ENCODE results near the gene PLCB3. TPM values are rescaled to one million over a fixed set of nuclear protein-coding genes. Genes with fewer than 3 reads are reported as not detected.

PLCB3 gene
- total RNA-seq, 2 donors from 2014 or later, result 13.6 to 14.4 TPM

DNA sequence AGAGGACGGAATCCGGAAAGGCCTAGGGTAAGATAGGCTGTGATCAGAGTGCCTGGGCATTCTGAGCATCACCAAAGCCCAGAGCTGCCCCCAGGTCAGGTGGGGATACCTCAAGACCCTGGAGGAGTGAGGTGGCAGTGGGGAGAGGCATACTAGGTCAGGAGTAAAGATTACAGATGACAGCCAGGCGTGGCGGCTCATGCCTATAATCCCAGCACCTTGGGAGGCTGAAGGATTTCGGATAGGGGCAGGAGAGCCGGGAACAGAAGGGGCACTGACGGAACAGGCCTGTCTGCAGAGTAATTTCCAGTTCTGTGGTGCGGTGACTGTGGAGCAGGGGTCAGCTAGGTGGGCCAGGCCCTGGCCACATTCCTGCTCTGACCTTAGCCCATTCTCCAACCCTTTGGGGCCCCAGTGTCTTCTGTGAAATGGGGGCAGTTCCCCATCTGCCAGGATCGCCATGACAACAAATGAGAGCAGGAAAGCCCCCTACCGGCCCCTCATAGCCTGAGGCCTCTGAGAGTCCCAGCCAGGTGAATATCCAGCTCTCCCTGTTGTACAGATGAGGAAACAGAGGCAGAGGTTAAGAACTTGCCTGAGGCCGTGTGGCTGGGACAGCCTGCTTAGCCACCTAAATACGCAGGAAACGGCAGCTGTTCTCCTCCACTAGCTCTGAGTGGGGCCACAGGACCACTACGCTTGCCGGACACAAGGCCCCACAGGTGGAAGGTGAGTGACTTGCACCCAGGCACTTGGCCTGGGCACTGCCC is 23.9 kb downstream of the PLCB3 start:
- ATAC-seq, result no peak
- DNase-seq, result no peak
- intact Hi-C loops (cut with DNase I), result no loop called here

DNA sequence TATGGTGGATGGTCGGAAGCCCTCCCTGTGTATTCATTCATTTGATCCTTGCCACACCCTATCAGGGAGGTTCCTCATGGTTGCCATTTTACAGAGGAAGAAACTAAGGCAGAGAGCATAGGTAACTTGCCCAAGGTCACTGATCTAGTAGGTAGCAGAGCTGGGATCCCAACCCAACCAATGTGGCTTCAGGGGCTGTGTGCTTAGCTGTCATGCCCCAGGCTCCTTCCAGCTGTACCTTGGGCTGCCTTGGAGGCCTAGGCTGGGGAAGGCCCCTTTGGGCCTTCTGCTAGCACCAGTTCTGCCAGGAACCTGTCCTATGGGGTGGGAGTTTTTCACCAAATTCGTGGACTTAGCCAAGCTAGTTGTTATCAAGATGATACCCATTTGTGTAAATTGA is 24.5 kb downstream of the PLCB3 start:
- no peak for DNase-seq
- intact Hi-C loops (cut with DNase I), result no loop called here

DNA sequence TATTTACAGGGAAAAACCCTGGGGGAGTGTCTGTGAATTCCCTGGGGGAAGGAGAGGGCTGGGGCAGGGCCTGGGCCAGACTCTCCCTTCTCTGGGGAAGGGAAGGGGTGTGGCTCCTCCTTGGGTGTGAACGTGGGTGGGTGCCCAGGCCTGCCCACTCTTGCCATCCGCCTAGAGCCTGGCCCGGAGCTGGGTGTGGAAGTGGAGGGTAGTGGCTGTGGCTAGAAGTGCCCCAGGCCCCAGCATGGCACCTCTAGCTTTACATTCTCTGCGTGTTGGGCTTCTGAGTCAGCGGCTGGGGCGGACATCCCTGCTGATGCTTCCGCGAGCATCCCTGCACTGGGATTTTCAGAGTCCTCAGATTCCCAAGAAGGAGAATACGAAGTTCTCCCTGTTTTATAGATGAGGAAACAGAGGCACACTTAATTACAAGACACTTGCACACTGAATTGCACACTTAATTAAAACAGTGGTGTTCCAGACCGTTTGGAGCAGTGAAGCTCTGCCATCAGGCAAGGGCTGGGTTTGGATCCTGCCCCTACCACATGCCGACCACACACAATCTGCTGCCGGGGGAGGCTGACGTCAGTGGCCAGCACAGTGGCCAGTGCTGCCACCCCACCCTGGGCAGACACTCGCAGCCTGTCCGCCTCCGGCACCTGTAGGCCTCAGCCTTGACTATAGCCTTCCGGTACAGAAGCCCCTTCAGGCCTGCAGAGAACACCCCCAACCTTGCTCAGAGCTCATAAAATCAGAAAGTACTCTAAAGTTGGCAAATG is 25.5 kb downstream of the PLCB3 start:
- intact Hi-C loops (cut with DNase I), result no loop called here
- ATAC-seq (peak in 1 of 2 donors; percentile 23), DNase-seq (no peak)

More for the DNA sequence above, 24.5 kb downstream of the PLCB3 start:
- no peak for ATAC-seq

DNA sequence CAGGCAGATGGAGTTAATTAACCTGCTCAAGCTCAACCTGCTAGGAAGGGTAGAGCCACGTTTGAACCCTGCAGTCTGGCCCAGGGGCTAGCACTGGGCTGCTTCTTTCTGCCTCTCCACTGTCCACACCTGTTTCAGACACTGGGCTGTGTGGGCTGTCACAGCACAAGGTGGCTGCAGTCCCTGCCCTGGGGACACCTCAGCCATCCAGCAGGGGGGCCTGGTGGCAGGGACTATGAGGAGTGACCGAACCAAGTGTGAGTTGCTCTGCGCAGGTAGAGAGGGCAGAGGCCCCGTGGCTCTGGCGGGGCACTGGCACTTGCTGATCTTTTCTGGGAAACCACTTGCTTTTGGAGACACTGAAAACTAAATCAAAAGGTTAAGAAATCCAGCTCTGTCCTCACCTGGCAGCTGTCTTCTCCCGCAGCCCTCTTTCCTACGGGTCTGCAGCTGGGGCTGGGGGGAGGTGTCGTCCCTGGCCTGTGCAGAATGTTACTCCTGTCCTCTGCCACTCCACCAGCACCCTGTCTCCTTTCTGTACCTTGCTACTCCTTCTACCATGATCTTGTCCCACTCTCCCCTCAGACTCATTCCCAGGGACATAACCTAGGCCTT is 27.4 kb downstream of the PLCB3 start:
- intact Hi-C loops (cut with DNase I), result no loop called here
- ATAC-seq (no peak), DNase-seq (no peak)

DNA sequence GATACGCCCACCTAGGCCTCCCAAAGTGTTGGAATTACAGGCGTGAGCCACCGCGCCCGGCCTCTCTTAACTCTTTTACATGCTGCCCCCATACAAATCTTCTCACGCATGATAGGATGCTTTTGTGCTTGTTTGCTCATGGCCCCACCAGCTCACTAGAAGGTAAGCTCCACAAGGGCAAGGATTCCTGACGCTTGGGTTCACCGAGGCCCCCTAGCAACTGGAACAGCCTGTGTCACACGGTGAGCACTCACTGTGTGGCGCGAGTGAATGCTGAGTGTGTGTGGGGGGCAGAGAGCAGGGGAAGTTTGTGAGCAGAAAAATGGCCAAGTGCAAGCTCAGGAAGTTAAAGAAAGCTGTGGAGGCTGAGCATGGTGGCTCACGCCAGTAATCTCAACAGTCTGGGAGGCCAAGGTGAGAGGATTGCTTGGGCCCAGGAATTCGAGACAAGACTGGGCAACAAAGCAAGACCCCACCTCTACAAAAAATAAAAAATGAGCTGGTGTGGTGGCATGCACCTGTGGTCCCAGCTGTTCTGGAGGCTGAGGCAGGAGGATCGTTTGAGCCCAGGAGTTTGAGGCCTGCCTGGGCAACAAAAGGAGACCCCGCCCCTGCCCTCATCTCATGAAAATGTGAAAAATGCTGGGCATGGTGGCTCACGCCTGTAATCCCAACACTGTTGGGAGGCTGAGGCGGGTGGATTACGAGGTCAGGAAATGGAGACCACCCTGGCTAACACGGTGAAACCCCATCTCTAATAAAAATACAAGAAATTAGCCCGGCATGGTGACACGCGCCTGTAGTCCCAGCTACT is 30.8 kb downstream of the PLCB3 start:
- intact Hi-C loops (cut with DNase I), result no loop called here
- DNase-seq, result no peak
- no peak for ATAC-seq

DNA sequence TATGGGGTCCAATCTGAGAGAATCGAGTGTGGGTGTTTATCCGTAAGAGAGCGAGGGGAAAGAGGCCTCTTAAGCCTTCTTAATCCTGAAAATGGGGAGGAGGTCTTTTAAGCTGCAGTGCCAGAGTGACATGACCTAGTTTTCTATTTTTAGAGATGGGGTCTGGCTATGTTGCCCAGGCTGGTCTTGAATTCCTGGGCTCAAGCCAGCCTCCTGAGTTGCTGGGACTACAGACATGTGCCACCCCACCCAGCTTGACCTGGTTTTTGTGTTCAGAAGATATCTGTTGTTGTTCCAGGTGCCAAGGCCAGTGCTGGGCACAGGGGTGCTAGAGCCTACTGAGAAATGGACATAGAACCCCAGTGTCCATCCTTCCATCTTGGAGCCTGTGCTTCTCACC is 31.8 kb downstream of the PLCB3 start:
- intact Hi-C loops (cut with DNase I), result no loop called here
- DNase-seq (no peak), ATAC-seq (no peak)

DNA sequence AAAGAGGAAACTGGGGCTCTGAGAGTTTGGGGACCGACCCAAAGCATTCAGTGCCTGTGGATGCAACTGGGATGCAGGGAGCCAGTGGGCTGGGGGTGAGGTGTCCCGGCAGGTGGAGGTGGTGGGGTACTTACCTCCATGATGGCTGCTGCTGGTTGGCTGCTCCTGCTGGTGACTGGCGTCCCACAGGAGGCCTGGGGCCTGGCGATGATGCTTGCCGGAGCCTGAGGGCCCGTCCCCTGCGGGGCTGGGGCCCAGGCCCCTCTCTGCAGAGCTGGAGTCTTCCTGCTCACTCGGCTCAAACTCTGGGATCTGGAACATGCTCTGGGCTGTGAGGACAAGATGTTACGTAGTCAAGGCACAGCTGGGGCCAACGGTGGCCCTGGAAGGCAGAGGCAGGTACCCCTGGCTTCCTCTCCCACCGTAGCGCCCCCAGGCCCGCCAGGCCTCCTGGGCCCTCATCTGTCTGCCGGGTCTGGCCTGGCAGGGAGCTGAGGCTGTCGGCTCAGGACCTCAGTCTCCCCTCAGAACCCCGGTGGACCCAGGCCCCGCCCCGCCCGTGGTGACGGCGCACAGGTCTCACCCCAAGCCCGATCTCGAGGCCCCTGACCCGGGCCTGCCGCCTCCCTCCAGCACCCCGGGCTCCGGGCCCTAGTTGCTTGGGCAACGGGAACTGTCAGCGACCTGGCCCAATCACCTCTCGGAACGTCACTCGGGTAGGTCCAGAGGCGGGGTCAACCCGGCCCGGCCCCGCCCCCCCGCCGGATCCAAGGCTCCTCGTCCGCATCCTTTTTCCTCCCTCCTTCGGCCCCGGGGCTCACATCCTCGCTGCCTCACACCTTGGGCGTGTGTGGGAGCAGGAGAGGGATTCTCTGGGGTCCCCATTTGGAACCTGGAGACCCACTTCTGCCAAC is 33.0 kb downstream of the PLCB3 start, which contains the start of gene BAD:
BAD (minus strand) TSS at position 618 of the 914 bp plus-strand sequence; CDS start at position 321, 297 bp downstream.
- intact Hi-C loops (cut with DNase I), result no loop called here
- peak; percentile 92 to 94 for ATAC-seq
- DNase-seq, result peak; percentile 96

DNA sequence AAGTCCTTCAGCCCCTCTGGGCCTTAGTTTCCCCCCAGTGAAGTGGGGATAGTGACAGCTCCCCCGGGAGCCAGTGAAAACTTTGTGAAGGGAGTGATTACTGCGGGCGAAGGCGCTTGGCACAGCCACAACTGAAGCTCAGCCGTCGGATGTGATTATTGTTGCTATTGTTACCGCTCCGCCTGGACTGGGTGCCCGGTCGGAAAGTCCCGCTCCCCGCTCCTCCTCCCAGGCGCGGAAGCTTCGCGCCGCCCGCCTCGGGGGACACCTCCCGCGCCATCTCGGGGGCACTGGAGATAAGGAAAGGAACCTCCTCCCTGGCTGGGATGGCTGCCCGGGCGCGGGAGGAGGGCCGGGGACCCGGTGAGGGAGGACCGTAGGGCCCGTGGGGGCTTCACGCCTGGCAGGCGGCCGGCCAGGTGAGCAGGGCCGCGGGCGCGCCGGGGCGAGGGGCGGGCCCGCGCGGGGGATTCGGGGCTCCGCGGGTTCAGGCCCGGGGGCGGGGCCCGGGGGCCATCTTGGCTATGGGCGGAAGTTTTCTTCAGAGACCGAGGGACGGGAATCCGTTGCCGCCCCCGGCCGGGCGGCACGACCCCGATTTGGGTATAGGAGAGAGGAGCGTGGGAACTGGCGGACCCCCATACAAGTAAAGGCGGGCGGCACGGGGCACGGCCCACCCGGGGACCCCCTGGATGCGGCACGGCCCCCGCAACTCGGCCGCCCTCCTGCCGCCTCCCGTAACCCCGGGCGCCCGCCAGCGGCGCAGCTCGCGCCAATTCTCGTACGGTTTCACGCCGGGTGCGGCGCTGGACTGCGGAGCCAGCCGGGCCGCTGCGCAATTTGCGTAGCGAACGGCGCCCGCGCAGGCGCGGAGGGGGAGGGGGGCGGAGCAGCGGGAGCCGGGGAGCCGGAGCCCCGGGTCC is 33.9 kb downstream of the PLCB3 start, which contains the start of gene GPR137:
GPR137 (plus strand) TSS at position 887 of the 923 bp plus-strand sequence. CDS start 677 bp downstream, outside the sequence.
- ATAC-seq (peak; percentile 80 to 83), DNase-seq (peak; percentile 89)
- intact Hi-C loops (cut with DNase I), result loop anchor here in 1 of 2 donors (1.0 kb wide), 1 partner anchor 15 kb away; no protein-coding TSS in a partner anchor

DNA sequence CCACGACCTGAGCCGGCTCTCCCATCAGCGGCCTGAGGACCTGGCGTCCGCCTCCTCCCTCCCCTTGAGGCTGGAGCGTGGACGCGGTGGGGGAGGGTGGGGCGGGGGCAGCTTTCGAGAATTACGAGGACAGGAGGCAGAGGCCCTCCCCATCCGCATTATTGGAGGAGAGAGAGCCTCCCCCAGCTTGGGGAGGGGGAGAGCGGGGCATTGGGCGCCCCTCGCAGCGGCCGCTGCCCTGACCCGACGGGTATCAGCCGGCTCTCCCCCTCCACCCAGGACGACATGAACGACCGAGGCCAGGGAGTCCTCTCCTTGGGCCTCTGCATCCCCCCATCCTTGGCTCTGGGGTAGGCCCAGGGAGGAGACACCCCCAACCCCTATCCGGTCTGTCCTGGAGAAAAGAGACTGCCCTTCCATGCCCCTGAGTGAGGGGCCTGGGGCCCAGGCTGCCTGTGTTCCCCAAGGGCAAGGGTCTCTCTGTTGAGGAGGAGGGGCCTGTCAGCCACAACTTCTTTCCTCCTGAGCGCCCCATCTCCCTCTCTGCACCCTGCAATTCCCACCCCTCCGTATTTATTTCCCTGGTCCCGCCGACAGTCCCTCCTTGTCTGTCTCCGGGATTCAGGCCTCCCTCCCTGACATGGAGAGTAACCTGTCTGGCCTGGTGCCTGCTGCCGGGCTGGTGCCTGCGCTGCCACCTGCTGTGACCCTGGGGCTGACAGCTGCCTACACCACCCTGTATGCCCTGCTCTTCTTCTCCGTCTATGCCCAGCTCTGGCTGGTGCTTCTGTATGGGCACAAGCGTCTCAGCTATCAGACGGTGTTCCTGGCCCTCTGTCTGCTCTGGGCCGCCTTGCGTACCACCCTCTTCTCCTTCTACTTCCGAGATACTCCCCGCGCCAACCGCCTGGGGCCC is 34.8 kb downstream of the PLCB3 start:
- peak in 1 of 2 donors; percentile 0 for ATAC-seq
- intact Hi-C loops (cut with DNase I), result loop anchor here in 1 of 2 donors (1.0 kb wide), 1 partner anchor 16 kb away; no protein-coding TSS in a partner anchor
- no peak for DNase-seq

DNA sequence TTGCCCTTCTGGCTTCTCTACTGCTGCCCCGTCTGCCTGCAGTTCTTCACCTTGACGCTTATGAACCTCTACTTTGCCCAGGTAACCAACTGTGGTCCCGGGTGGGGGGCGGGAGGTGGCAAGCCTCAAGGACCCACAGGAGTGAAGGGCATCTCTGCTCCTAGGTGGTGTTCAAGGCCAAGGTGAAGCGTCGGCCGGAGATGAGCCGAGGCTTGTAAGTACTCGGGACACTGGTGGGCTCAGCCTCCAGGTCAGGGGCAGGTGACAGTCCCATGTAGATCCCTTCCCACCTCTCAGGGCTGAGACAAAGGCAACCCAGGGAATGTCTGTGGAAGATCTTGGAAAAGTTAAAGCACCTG is 35.5 kb downstream of the PLCB3 start:
- ATAC-seq (no peak), DNase-seq (no peak)
- intact Hi-C loops (cut with DNase I), result no loop called here

DNA sequence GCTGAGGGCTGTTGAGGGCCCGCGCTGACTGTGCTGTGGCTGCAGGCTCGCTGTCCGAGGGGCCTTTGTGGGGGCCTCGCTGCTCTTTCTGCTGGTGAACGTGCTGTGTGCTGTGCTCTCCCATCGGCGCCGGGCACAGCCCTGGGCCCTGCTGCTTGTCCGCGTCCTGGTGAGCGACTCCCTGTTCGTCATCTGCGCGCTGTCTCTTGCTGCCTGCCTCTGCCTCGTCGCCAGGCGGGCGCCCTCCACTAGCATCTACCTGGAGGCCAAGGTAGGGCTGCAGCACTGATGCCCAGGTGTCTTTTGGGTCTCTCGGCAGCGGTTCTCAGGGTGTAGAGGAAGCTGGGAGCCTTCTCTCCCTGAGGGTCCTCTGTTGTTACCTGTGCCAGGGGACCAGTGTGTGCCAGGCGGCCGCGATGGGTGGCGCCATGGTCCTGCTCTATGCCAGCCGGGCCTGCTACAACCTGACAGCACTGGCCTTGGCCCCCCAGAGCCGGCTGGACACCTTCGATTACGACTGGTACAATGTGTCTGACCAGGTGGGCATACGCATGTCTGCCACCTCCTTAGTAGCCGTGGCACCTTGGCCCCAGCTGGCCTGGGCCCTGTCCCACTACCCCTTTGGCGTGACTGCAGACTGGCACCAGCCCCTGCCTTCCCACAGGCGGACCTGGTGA is 36.5 kb downstream of the PLCB3 start:
- intact Hi-C loops (cut with DNase I), result no loop called here
- no peak for ATAC-seq
- no peak for DNase-seq

DNA sequence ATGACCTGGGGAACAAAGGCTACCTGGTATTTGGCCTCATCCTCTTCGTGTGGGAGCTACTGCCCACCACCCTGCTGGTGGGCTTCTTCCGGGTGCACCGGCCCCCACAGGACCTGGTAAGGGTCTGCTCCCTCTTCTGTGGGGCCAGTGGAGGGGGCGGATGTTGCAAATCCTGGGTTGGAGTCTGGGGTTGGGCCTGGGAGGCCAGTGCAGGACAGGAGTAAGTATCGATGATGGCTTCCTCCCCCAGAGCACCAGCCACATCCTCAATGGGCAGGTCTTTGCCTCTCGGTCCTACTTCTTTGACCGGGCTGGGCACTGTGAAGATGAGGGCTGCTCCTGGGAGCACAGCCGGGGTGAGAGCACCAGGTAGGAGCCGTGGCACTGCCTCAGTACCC is 37.0 kb downstream of the PLCB3 start:
- intact Hi-C loops (cut with DNase I), result no loop called here
- ATAC-seq, result no peak
- DNase-seq, result no peak

DNA sequence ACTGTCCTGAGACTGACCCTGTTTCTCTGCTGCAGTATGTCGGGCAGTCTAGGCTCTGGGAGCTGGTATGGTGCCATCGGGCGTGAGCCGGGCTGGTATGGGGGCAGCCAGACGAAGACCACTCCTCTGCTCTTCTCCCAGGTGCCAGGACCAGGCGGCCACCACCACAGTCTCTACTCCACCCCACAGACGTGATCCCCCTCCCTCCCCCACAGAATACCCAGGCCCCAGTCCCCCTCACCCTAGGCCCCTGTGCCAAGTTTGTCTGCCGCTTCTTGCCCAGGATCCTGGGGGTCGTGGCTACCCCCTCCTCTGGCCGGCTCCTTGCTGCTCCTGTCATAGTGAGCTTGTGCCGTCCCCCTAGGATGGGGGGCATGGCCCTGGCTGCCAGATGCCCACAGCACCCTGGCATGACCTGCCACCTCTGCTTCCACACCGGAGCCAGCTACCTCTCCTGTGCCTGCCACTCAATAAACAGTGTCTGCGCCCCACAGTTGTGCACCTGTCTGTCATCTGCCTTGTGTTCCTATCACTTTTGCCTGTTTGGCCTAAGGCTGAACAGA is 37.8 kb downstream of the PLCB3 start:
- ATAC-seq (no peak), DNase-seq (no peak)
- intact Hi-C loops (cut with DNase I), result no loop called here

DNA sequence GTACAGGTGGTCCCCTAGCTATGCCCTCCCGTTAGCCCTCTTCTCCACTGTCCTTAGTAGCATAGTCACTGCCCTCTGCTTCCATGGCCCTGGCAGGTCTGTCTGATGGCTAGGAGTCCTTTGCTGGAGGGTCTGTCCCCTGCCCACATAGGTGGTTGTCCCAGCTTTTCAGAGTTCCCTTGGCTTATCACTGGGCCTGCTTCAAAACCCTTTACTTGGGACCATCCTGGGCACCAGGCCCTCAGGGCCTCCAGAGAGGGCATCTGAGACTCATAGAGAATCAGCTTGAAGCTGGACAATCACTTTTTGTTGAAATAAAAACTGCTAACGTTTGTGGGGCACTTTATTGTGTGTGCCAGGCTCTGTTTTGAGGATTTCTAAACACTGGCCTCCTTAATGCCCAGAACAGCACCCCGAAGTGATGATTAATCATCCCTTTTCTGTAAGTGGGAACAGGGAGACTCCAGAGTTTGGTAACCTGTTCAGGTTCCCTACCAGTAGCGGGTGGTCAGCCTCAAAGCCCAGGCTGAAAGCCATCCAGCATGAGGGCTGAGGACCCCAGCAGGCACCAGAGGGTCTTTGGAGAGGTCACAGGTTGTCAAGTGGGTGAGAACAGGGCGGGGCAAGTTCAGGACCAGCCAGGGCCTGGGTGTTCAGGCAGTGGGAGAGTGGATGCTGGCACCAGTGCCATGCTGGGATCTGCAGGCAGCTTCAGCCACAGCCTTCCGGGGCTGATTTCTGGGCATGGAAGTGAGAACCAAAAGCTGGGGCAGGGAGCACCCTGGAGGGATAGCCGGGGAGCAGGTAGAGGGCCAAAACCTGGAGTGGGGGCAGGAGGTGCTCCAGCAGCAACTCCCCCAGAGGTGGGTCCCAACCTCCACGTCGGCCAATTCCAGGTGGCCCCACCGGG is 39.3 kb downstream of the PLCB3 start:
- no peak for DNase-seq

More for the DNA sequence above, 39.3 kb downstream of the PLCB3 start:
- intact Hi-C loops (cut with DNase I), result no loop called here
- ATAC-seq, result no peak
